IMR-90 (cell line): ENCODE measurements around the gene HFE. TPM values are rescaled to one million over a fixed set of nuclear protein-coding genes. Genes with fewer than 3 reads are reported as not detected.

Experiments used
- ATAC-seq: fragments of 200-7000 bp; cut with Tn5 transposase; 2 replicates; pipeline ENCODE4 v1.9.1; 2020; ENCODE audit warnings: low read depth, mild to moderate bottlenecking, moderate library complexity
- BruUV-seq: library from RNA; stranded (reverse); fragments of 400-500 nt; replicated peaks from 2 replicates; lab custom pipeline; 2021; lab: Mats Ljungman, UMichigan
- CTCF ChIA-PET: fragments of 300-600 bp; formaldehyde crosslinking; extraction: SDS; loops from one replicate; lab custom pipeline; 2021; ENCODE audit warnings: antibody characterized with exemption; lab: Yijun Ruan, JAX
- POLR2A ChIA-PET: fragments of 300-600 bp; sonication (Branson Sonifier 250); formaldehyde crosslinking; loops from one replicate; lab custom pipeline; 2022; ENCODE audit warnings: antibody characterized with exemption; ENCODE audit not compliant: unreplicated experiment; lab: Charles Lee
- DNase-seq: peaks from one replicate; pipeline ENCODE4 v3.0.0; 2013
- H2AFZ ChIP-seq: replicated peaks from 2 replicates; pipeline ENCODE3; 2013; ENCODE audit warnings: low read length, mild to moderate bottlenecking; ENCODE audit not compliant: poor library complexity
- H2AK5ac ChIP-seq: 2 replicates; pipeline ENCODE4 v1.6.1; 2013; ENCODE audit warnings: low read depth, low read length, inconsistent platforms
- H2AK9ac ChIP-seq: replicated peaks from 2 replicates; pipeline ENCODE3; 2013; ENCODE audit warnings: mild to moderate bottlenecking, low read depth, low read length, moderate library complexity; ENCODE audit not compliant: poor library complexity
- H2BK120ac ChIP-seq: 2 replicates; pipeline ENCODE4 v1.6.1; 2013; ENCODE audit warnings: low read depth, low read length, inconsistent platforms
- H2BK15ac ChIP-seq: 3 replicates; pipeline ENCODE4 v1.6.1; 2013; ENCODE audit warnings: low read depth, low read length, inconsistent platforms
- H2BK20ac ChIP-seq: 2 replicates; pipeline ENCODE4 v1.6.1; 2013; ENCODE audit warnings: low read depth, mild to moderate bottlenecking, inconsistent platforms, low read length, moderate library complexity
- H2BK5ac ChIP-seq: 2 replicates; pipeline ENCODE4 v1.6.1; 2013; ENCODE audit warnings: mild to moderate bottlenecking, low read depth, low read length, inconsistent platforms; ENCODE audit not compliant: poor library complexity, severe bottlenecking
- H3K14ac ChIP-seq: replicated peaks from 2 replicates; pipeline ENCODE4 v1.6.1; 2013; ENCODE audit warnings: low read depth, low read length, inconsistent platforms
- H3K18ac ChIP-seq: 2 replicates; pipeline ENCODE4 v1.6.1; 2013; ENCODE audit warnings: low read depth, low read length, control low read depth
- H3K23ac ChIP-seq: 2 replicates; pipeline ENCODE4 v1.6.1; 2013; ENCODE audit warnings: low read depth, low read length, inconsistent platforms
- H3K27ac ChIP-seq: 2 replicates; pipeline ENCODE4 v1.5.1; 2013; ENCODE audit warnings: mild to moderate bottlenecking, control low read depth, low read length; ENCODE audit not compliant: insufficient read depth
- H3K27me3 ChIP-seq: 2 replicates; pipeline ENCODE4 v1.6.1; 2013; ENCODE audit warnings: low read length; ENCODE audit not compliant: control insufficient read depth, insufficient read depth
- H3K36me3 ChIP-seq: 2 replicates; pipeline ENCODE4 v1.6.1; 2013; ENCODE audit warnings: low read length, mixed read lengths; ENCODE audit not compliant: control insufficient read depth, insufficient read depth
- H3K4ac ChIP-seq: 2 replicates; pipeline ENCODE4 v1.6.1; 2013; ENCODE audit warnings: low read depth, low read length, inconsistent platforms
- H3K4me1 ChIP-seq: 2 replicates; pipeline ENCODE4 v1.6.1; 2013; ENCODE audit warnings: low read length, mixed read lengths; ENCODE audit not compliant: control insufficient read depth, insufficient read depth
- H3K4me2 ChIP-seq: 2 replicates; pipeline ENCODE4 v1.6.1; 2013; ENCODE audit warnings: low read depth, mild to moderate bottlenecking, control low read depth, low read length, moderate library complexity
- H3K4me3 ChIP-seq: 2 replicates; pipeline ENCODE4 v1.5.1; 2013; ENCODE audit warnings: low read depth, mild to moderate bottlenecking, control low read depth, low read length, moderate library complexity; ENCODE audit not compliant: insufficient read depth
- H3K56ac ChIP-seq: 2 replicates; pipeline ENCODE4 v1.6.1; 2013; ENCODE audit warnings: low read length, inconsistent platforms; ENCODE audit not compliant: insufficient read depth; ENCODE audit errors: extremely low read depth
- H3K79me1 ChIP-seq, 2 experiments: 2 replicates each; pipeline ENCODE4 v1.6.1; 2013; ENCODE audit warnings: low read length in 2 of 2, inconsistent platforms in 1 of 2, low read depth in 1 of 2
- H3K9ac ChIP-seq: 2 replicates; pipeline ENCODE4 v1.6.1; 2013; ENCODE audit warnings: low read depth, low read length, control low read depth
- H3K9me1 ChIP-seq: 2 replicates; pipeline ENCODE4 v1.6.1; 2013; ENCODE audit warnings: low read length, inconsistent platforms; ENCODE audit not compliant: insufficient read depth
- H3K9me3 ChIP-seq: 2 replicates; pipeline ENCODE4 v1.6.1; 2013; ENCODE audit warnings: low read length; ENCODE audit not compliant: control insufficient read depth, insufficient read depth
- H4K20me1 ChIP-seq: 2 replicates; pipeline ENCODE4 v1.6.1; 2013; ENCODE audit warnings: low read length, inconsistent platforms; ENCODE audit not compliant: insufficient read depth
- H4K5ac ChIP-seq: 2 replicates; pipeline ENCODE4 v1.6.1; 2013; ENCODE audit warnings: mild to moderate bottlenecking, low read depth, low read length, control low read depth
- H4K8ac ChIP-seq, 2 experiments: 2 replicates each; pipeline ENCODE4 v1.6.1; 2013; ENCODE audit warnings: low read depth in 2 of 2, low read length in 2 of 2, control low read depth in 1 of 2, inconsistent platforms in 1 of 2
- H4K91ac ChIP-seq: 2 replicates; pipeline ENCODE4 v1.6.1; 2013; ENCODE audit warnings: low read depth, low read length, inconsistent platforms; ENCODE audit not compliant: insufficient read depth
- BHLHE40 ChIP-seq: fragments of 150-350 bp; IDR thresholded peaks from 2 replicates; pipeline ENCODE4 v1.6.1; 2016; ENCODE audit warnings: mild to moderate bottlenecking, low read depth, low read length
- CHD1 ChIP-seq: IDR thresholded peaks from 2 replicates; pipeline ENCODE4 v1.6.1; 2012; ENCODE audit warnings: low read depth, low read length, improper control_type of control experiment
- CTCF ChIP-seq: conservative IDR thresholded peaks from 2 replicates; pipeline ENCODE4 v1.5.1; 2012; ENCODE audit warnings: mild to moderate bottlenecking, low read depth, low read length, improper control_type of control experiment
- ELK1 ChIP-seq: fragments of 150-350 bp; IDR thresholded peaks from 2 replicates; pipeline ENCODE4 v1.6.1; 2016; ENCODE audit warnings: low read depth, mild to moderate bottlenecking, low read length, moderate library complexity, borderline replicate concordance
- FOS ChIP-seq: fragments of 150-350 bp; IDR thresholded peaks from 2 replicates; pipeline ENCODE4 v1.6.1; 2016; ENCODE audit warnings: low read depth, low read length
- MAFK ChIP-seq: IDR thresholded peaks from 2 replicates; pipeline ENCODE4 v1.6.1; 2012; ENCODE audit warnings: low read depth, low read length, improper control_type of control experiment
- MXI1 ChIP-seq: IDR thresholded peaks from 2 replicates; pipeline ENCODE4 v1.6.1; 2012; ENCODE audit warnings: low read depth, mild to moderate bottlenecking, low read length, moderate library complexity, borderline replicate concordance
- NFE2L2 ChIP-seq: fragments of 150-350 bp; IDR thresholded peaks from 2 replicates; pipeline ENCODE4 v1.6.1; 2016; ENCODE audit warnings: low read depth, mild to moderate bottlenecking, low read length
- RAD21 ChIP-seq: IDR thresholded peaks from 2 replicates; pipeline ENCODE4 v1.6.1; 2012; ENCODE audit warnings: low read length, improper control_type of control experiment
- SMC3 ChIP-seq: fragments of 150-350 bp; IDR thresholded peaks from 2 replicates; pipeline ENCODE4 v1.6.1; 2016; ENCODE audit warnings: low read depth, mild to moderate bottlenecking, antibody characterized with exemption, low read length, moderate library complexity
- USF2 ChIP-seq: fragments of 150-350 bp; IDR thresholded peaks from 2 replicates; pipeline ENCODE4 v1.6.1; 2017; ENCODE audit warnings: mild to moderate bottlenecking, antibody characterized with exemption, low read length, low read depth
- whole genome bisulfite sequencing, 2 experiments: methylation state at CpG; one replicate each; pipeline versions ENCODE4 v1.1.5 to v1.1.7; 2013; ENCODE audit warnings: missing lambda C conversion rate in 2 of 2; ENCODE audit not compliant: insufficient read length in 1 of 2; ENCODE audit errors: extremely low coverage in 2 of 2; 5-methylcytosine and 5-hydroxymethylcytosine counted together
- dilution Hi-C: fragments of 300-500 bp; cut with HindIII; formaldehyde crosslinking; loops from one replicate; pipeline ENCODE4 v1.14.3; 2018; ENCODE audit warnings: low sequenced_read_pairs; ENCODE audit not compliant: unreplicated experiment
- in situ Hi-C: fragments of 300-500 bp; cut with MboI; formaldehyde crosslinking; loops from 3 replicates; pipeline ENCODE4 v1.14.3; 2019; ENCODE audit warnings: low sequenced_read_pairs, inconsistent platforms, mixed read lengths
- intact Hi-C: fragments of 100-400 bp; cut with micrococcal nuclease; formaldehyde crosslinking; loops from 2 replicates; pipeline ENCODE4 v1.10.0; 2022
- polyA plus RNA-seq, 3 experiments: library from polyadenylated mRNA; depleted of rRNA; stranded (reverse); fragments of >200 nt; gene quantifications; 2 replicates each; pipeline ENCODE4 v1.2.3, GENCODE V29; 2012; ENCODE audit warnings: low replicate concordance in 1 of 3
- total RNA-seq: library from RNA; depleted of rRNA; stranded (reverse); fragments of >200 nt; gene quantifications from 2 replicates; pipeline ENCODE4 v1.2.3, GENCODE V29; 2012

Gene HFE
- total and polyA plus RNA-seq, 2 of the 4 experiments (the other 2 are of a cell fraction) = 14.9 to 15.7 TPM

- ChIA-PET POLR2A (interaction anchor here (0.7 kb wide), 1 partner anchor 528 kb away, joined by 8 read pairs; no protein-coding TSS in a partner anchor), CTCF (interaction anchor here (0.6 kb wide), 1 partner anchor 404 kb away, joined by 3 read pairs; no protein-coding TSS in a partner anchor)
- H2AK9ac ChIP-seq = no peak overlapping the region
- no peak overlapping the region for H2BK15ac ChIP-seq
- H2BK20ac ChIP-seq = no peak overlapping the region
- DNase-seq (no peak), ATAC-seq (no peak)
- no peaks in the 10 kb centered on the region for H3K27me3 ChIP-seq
- H3K4me3 ChIP-seq = no peak overlapping the region
- no peak overlapping the region for H4K5ac ChIP-seq
- H3K36me3 ChIP-seq = peaks cover 18% of the 10 kb centered on the region
- no peak overlapping the region for H3K18ac ChIP-seq
- intact Hi-C loops = loop anchor here (2.0 kb wide), 1 partner anchor 16 kb away; no protein-coding TSS in a partner anchor
- dilution Hi-C loops = no loop called here
- peaks cover 31% of the 10 kb centered on the region for H4K20me1 ChIP-seq
- H4K91ac ChIP-seq = no peak overlapping the region
- no peak overlapping the region for H2BK120ac ChIP-seq
- TF ChIP-seq NFE2L2 = no peak
- no peak for TF ChIP-seq USF2
- no peak for TF ChIP-seq CHD1
- TF ChIP-seq SMC3 = no peak
- TF ChIP-seq BHLHE40 = no peak
- TF ChIP-seq MXI1 = no peak
- TF ChIP-seq ELK1 = no peak
- TF ChIP-seq FOS = no peak
- no peak for TF ChIP-seq MAFK
- TF ChIP-seq RAD21 = no peak
- TF ChIP-seq CTCF = no peak
- 100% methylated on average over 1 of the region's 6 CpGs; no CpG with 5 or more reads in 1 of the 2 experiments for WGBS, 2 experiments
- H3K23ac ChIP-seq = no peak overlapping the region
- BruUV-seq = no TSS peak
- no peak overlapping the region; the same call in 1 of the 2 replicates for H3K14ac ChIP-seq
- in situ Hi-C loops = no loop called here
- H3K4me1 ChIP-seq = peaks cover 4% of the 10 kb centered on the region
- H3K79me1 ChIP-seq = peaks cover 13 to 38% of the 10 kb centered on the region in 2 experiments; a peak in 3 of 4 replicates
- H2BK5ac ChIP-seq = no peak overlapping the region
- H3K9ac ChIP-seq = no peak overlapping the region
- H2AFZ ChIP-seq = no peak overlapping the region
- H3K4me2 ChIP-seq = no peak overlapping the region
- no peak overlapping the region for H4K8ac ChIP-seq
- no peak overlapping the region for H2AK5ac ChIP-seq
- no peak overlapping the region for H3K56ac ChIP-seq
- peaks cover 4% of the 10 kb centered on the region; the same call in 1 of the 2 replicates for H3K9me1 ChIP-seq
- no peak overlapping the region for H3K4ac ChIP-seq
- no peak overlapping the region for H3K27ac ChIP-seq
- no peaks in the 10 kb centered on the region for H3K9me3 ChIP-seq
Measured at GRCh38 chr6:26130581-26131249, 43.5 kb downstream of the HFE start.
